Hindlimb muscle (tissue), 1 donor: Measurements from ENCODE around the gene LHPP. TPM values are rescaled to one million over a fixed set of nuclear protein-coding genes. Genes with fewer than 3 reads are reported as not detected.

Source experiments
- DNase-seq: peaks from one replicate; pipeline ENCODE4 v3.0.0-alpha.2; 2013
- polyA plus RNA-seq: library from polyadenylated mRNA; unstranded; fragments of 120-200 nt; gene quantifications from one replicate; pipeline ENCODE4 v1.2.1, GENCODE V29; 2013; ENCODE audit not compliant: insufficient read length

LHPP gene
- polyA plus RNA-seq, 1 donor: 8.1 TPM

DNA sequence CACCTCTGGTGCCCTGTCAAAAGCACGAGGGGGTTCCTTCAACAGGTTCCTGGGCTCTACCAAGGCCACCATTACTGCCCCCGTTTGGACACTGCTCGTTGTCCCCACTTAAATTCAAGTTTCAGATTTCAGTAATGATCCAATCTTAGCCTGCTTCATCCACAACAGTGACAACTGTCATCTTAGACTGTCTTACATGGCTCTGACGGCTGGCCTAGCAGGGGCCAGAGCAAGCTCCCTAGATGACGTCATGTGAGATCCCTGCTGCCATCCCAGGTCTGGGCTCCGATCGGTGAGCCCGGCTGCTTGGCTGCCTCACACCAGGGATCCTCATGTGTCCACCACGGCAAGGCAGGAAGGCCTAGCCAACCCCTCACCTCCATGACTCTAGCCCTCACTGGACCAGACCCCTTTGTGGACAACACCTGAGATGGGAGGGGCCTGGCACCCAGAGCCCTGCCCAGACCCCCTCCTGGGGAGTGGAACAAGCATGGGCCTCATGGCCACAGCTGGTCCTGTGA, 200.1 kb downstream of the LHPP start:
- DNase-seq: no peak

DNA sequence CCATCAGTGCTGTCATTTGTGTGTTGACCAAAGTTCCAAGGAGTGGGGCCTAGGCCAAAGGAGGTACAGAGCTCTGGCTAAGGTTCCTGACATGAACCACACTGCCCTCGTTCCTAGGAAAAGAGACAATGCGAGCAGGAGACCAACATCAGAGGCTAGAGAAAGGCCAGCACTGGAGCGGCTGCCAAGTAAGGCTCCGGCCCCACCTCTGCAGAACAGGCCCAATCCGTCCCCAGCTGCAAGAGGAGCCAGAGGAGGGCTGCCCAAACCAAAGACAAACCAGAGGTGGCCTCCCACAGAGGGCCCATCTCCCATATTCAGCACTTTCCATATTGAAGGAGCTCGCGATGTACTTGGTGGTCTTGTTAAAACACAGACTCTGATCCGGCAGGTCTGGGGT, 201.6 kb downstream of the LHPP start:
- DNase-seq: no peak

Other genes with a start within 250 kb of the LHPP start
- gene OAT, start 42.9 kb upstream of the LHPP start, polyA plus RNA-seq: 50.8 TPM
- gene NKX1-2, start 11.8 kb upstream of the LHPP start, polyA plus RNA-seq: not detected